T-helper 1 cell treated with Interleukin-12 subunit alpha and Interleukin-12 subunit beta and Interleukin-4 antibody, amounts not matched to agents 30 ng/mL and 1 ng/mL, for 36 hours (primary cell): ENCODE results near the gene KRT27. TPM values are rescaled to one million over a fixed set of nuclear protein-coding genes. Genes with fewer than 3 reads are reported as not detected.

Source experiments
- intact Hi-C: fragments of 100-400 bp; cut with micrococcal nuclease; formaldehyde crosslinking; loops from one replicate; pipeline ENCODE4 v1.15.1; 2024
- total RNA-seq: library from RNA; stranded (reverse); gene quantifications from 2 replicates; pipeline ENCODE4 v1.2.3, GENCODE V29; 2022

The KRT27 gene
- total RNA-seq, 1 donor from 2014 or later, result not detected

DNA sequence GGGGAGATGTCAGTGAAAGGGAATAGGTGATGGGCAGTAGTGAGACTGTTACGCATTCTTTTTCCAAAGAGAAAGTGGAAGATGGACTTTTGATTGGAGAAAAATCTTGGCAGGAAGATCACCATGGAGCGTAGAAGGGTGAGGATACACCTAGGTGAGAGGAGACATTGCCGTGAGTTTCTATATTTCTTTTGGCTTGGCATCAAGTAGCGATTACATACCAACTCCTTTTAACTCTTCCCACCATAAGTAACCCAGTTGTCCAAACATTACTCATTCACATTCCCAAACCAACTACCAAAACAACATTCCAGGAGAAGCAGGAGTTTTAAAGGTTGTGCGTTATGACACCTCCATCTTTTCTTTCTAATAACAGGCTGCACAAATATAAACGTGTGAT is 28.1 kb upstream of the KRT27 start:
- intact Hi-C loops, result no loop called here

DNA sequence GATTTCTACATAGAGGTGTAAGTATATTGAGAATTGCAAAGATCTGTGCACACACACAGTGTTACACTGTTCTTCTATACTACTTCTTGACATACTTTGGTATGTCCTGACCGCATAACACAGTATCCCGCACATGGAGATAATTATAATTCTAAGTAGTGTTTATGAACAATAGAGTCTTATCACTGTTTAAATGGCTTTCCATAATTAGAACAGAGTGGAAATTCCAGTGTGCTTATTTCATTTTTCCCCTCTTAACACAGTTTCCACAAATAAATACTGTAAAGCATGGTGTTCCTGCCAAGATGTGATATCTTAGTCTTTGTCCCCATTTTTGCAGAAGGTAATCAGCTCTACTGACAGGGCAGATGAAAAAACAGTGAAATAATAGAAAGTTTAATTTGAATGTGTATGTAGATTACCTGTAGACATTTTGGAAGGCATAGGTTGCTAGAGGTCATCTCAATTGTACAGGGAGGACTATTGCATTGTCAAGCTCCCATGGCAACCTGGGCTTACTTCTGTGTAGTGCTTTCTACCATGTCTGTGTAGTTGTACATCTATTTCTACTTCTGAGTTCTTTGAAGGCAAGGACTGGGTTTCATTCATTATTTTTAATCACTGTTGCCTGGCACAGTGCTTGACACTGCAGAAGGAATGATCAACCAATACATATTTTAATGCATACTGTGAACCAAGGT is 27.5 kb upstream of the KRT27 start:
- intact Hi-C loops, result no loop called here

DNA sequence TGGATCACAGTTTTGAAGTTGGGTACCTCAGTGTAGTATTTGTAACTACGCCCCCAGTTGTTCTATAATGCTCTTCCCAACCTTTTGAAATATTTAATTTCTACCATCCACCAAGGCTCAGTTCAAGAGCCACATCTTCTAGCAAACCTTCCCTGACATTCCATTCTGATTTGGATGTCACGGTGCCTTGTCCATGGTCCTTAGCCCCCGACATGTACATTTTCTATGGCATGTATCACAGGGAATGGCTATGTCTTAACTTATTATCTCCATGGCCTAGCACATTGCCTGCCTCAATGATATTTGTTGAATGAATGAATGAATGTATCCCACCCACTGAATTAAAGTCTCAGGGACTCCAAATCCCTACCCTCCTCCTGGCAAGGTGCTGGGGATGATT is 23.8 kb upstream of the KRT27 start:
- intact Hi-C loops, result no loop called here

DNA sequence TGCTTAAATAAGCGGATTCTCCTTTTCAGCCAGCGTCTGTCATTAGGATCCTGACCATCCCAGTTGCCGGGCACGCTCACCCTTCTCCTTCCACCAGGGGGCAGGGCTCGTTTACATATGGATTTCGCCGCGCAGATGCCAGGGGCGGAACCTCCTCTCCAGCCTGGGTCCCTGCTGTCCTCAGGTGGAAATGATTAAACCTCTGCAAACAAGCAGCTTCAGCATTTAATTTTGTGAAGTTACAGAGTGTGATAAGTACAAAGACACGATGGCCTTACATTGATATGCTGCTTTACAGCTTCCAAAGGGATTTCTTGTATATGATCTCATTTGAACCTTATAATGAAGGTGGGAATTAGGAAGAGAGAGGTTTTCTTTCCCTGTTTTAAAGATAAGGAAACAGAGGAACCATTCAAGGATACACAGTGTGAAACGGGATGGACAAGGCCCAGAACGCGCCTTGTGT is 21.3 kb upstream of the KRT27 start:
- intact Hi-C loops, result loop anchor here (1.0 to 5.0 kb wide), 7 partner anchors 54 to 859 kb away; no protein-coding TSS in a partner anchor

DNA sequence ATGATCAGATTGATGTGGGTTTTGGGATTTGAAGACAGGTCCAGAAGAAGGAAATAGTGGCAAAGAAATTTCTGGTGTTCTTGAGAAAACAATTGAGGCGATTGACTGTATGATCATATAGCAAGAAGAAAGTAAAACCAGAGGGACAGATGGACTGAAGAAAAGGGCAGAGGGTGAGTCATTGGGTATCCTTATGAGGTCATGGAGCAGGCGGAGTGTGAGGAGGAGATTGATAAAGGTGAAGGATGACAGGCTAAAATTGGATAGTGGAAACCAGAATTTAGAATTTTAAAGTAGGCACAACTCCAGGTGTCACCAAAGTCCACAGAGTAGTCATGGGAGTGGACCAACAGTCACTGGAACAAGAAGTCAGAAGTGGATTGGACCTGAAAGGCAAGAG is 18.8 kb upstream of the KRT27 start:
- intact Hi-C loops, result loop anchor here (5.0 kb wide), 2 partner anchors 56 to 444 kb away; no protein-coding TSS in a partner anchor

DNA sequence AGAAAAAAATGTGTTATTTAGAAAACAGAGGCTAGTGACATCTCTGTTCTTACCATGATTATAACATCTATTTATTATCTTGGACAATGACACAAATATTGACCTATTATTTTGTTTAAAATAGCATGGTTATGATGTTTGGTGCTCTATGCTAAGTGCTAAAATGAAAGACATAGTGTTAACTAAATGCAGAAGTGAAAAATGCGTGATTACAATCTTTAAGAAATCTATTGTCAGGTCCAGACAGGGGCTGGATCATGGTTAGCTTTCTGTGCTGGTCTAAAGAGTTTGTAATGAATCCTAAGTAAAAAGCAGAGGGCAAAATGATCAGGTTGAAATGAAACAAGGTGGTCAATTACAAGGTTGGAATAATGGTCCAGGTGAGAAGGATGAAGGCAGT is 18.0 kb upstream of the KRT27 start:
- intact Hi-C loops, result loop anchor here (5.0 kb wide), 2 partner anchors 57 to 443 kb away; no protein-coding TSS in a partner anchor

DNA sequence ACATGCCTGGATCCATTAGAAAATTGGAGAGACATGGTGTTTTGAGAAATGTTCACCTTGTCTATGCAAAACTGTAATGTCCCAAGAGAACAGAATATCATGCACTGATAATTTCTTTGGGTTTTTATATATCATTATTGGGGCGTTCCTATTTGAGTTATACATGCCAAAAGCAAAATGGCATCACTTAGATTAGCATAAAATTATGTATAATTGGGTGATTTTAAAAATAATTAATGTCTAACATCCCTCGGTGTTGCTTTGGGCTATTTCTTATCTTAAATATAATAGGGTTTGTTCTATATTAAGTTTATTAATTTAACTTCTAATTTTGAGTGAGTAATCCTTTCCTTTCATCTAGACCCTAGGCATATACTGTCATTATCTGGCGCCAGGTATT is 17.5 kb upstream of the KRT27 start, which contains the start of gene KRT28:
KRT28 (minus strand) TSS at position 101 of the 400 bp plus-strand sequence; CDS start at position 35, 66 bp downstream.
- intact Hi-C loops, result loop anchor here (5.0 kb wide), 2 partner anchors 57 to 443 kb away; no protein-coding TSS in a partner anchor

DNA sequence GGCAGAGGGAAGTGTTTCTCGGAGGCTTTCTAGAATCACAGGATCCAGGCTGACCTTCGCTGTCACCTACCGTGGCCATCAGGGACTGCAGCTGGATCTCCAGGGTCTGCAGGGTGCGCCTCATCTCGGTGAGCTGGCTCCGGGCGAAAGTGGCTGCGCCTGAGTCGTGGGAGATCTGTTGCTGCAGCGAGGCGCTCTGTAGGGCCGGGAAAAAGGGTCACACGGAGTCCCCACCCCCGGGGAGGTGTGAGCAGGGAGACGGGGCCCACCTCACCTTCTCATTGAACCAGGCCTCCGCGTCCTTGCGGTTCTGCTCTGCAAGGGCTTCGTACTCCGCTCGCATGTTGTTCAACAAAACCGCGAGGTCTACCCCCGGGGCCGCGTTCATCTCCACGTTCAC is 14.5 kb upstream of the KRT27 start:
- intact Hi-C loops, result no loop called here

DNA sequence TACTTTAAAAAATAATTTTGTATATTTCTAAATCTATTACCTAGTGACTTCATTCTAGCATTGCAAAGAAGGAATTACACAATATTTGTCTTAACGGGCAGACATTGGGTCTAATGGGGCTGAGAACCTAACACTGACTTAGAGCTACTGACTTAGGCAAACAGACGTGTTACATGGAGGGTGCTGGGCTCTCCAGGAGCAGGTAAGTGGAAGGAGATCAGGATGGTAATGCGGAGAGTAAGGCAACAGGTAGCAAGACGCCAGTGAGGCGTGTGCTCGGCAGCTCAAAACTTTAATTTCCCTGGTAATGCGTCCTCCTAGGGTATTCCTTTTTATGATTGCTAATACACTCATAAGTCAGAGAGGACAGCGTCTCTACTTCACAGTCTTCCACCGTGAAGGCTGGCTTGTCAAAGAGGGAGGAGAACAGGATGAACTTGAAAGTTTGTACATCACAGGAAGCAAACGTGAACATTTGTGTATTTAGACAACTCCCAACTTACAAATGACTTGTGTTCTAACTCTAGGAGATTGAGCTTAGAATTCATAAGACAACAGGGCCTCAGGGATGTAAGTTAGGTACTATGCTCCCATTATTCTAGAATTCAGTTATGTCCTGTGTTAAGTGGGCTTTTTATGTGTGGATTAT is 12.8 kb upstream of the KRT27 start:
- intact Hi-C loops, result no loop called here

DNA sequence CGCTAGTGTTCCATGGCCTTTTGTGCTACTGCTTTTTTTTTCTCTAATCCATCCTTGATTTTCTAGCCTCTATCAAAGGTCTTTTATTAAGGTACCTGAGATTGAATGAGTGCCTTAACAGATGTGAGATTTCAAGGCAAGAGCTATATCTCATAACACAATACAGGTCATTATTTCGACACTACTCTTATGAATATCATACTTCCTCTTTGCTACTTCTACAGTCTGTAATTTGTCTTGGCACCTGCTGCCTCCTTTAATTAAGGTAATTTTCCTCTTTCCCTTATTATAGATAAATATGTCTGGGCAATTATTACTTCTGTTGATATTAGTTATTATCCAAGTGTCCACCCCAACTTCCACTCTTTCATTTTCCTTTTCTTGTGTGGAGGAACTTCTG is 12.1 kb upstream of the KRT27 start:
- intact Hi-C loops, result no loop called here

DNA sequence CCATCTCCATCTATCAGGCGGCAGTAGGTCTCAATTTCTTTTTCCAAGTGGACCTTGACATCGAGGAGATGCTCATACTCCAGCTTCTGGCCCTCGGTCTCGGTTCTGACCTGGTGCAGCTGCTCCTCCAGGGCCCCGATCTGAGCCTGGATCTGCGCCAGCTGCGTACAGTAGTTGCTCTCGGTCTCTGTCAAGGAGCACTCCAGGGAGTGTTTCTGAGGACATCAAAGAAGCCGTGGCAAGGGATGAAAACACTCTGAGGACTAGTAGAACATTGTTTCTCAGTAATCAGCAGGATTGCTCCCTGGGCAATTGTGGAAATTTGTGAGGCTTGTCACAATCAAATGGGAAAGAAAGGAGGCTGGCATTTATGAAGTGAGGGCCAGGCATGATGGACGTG is 11.5 kb upstream of the KRT27 start:
- intact Hi-C loops, result no loop called here

DNA sequence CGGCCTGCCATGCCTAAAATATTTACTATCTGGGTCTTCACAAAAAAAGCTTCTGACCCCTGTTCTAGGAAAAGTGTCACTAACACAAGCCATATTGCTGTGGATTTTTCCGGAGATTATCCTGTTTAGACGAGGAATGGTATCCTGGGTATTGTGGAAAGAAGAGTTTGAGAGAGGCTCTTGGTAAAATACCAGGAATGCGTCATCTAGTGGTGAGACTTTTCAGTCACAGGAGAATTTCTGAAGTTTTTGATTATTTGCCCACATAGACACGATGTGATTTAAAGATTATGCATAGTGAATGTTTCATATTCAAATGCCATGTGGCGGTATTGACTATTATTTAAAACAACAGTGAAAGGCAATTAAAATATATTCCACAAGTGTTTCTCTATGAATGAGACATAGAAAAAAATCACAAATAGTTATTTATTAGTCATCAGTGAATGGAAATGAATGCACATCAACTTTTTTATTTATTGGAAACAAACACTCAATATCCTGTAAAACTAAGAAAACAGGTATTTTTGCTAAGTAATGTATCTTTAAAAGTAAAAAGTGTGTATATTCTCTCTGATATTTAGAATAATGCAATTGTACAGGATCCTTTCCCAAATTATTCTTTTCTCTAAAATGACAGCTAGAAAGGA is 9.6 kb upstream of the KRT27 start:
- intact Hi-C loops, result loop anchor here (1.0 kb wide), 1 partner anchor 172 kb away; no protein-coding TSS in a partner anchor

DNA sequence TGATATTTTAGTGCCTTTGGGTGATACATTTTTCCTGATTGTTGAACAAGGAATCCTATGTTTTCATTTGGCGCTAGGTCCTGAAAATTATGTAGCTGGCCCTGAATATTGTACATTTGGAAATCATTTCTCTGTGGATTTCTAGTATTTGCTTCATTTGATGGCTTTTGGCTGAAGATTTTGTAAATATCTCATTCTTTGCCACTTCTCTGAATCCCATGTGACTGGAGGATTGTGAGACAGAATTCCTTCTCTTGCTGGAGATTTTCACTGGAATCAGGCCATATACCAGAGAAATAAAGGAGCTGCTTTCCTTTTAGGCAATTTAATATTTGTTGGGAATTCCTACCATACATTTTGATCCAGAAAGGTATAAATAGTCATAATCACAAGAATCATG is 8.8 kb upstream of the KRT27 start:
- intact Hi-C loops, result no loop called here

DNA sequence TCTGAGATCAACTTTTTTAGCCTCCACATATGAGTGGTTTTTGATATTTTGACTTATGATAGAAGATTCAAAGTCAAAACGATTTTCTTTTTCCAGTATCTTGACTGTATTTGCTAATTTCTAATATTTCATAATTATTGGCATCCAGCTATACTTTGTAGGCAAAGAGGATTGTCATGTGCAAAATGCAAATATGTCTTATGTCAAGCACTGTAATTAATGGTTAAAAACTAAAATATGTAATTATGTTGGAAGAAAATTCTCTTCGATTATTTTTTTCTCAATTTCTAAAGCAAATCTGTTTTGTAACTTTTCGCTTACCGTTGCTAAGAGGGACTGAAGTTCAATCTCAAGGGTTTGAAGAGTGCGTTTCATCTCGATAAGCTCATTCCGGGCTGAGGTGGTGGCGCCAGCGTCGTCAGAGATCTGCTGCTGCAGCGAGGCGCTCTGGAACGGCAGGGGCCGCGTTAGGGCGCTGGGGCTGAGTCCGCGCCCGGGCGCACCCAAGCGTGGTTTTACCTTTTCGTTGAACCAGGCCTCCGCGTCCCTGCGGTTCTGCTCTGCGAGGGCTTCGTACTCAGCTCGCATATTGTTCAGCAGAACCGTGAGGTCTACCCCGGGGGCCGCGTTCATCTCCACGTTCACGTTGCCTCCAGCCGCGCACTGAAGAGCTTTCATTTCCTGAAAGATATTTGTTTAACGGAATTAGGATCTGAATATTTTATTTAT is 3.0 kb downstream of the KRT27 start:
- intact Hi-C loops, result no loop called here

DNA sequence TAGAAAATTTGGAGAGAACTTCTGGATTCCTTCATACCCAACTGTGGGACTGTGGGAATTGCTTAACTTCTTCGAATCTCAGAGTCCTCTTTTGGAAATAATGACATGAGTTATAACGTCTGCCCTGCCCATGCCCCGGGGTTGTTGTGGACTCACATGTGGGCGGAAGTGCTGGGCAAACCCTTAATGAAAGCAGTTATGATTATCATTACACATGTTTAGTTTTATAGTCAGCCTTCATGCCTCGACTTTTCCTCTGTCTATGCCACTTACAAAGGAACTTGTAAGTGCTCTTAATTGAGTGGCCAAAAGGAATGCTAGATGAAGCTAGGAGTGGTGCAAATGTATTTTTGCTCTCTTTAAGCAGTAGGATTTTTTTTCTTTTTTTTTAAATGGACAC is 3.9 kb downstream of the KRT27 start:
- intact Hi-C loops, result no loop called here

DNA sequence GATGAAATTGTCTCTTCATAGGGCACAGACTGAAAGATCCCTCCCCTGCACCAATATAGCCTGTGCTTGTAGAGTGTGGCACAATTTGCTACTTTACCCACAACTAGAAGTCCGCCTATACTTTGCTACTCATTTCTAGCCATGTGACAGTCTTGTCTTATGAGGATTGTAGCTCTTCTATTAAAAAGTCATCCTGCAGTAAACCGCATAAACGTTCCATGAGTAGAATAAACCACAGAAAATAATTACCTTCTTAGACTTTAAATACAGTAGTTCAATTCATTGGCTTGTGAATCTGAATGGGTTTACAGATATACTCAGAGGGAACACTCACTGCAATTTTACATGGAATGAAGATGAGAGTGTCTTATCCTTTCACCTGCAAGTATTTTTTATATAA is 4.4 kb downstream of the KRT27 start:
- intact Hi-C loops, result no loop called here

DNA sequence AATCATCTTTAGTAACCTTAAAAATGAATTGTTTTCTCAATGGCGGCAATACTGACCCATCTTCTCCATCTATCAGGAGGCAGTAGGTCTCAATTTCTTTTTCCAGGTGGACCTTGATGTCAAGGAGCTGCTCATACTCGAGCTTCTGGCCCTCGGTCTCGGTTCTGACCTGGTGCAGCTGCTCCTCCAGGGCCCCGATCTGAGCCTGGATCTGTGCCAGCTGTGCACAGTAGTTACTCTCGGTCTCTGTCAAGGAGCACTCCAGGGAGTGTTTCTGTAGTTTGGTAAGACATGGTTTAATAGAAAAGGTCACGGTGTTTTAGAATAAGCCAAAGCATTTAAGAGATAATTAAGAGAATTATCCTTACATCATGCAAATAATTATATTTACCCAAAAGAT is 4.9 kb downstream of the KRT27 start:
- intact Hi-C loops, result no loop called here

DNA sequence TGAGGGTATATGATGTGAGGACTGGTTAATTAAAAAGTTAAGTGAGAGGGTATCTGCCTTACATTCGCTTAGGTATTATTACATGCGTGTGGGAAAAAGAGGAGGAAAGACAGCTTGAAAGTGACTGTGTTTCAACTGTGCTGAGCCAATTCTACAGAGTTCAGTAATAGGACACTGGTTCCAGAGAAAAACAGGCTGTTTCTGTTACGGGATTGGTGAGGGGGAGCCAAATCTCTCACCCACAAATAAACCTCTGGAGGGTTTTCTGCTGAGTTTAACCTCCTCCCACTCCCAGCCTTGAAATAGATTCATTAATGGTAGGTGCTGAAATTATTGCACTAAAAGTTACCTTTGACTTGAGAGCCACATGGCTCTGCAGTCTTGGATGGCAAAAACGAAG is 6.4 kb downstream of the KRT27 start:
- intact Hi-C loops, result no loop called here

DNA sequence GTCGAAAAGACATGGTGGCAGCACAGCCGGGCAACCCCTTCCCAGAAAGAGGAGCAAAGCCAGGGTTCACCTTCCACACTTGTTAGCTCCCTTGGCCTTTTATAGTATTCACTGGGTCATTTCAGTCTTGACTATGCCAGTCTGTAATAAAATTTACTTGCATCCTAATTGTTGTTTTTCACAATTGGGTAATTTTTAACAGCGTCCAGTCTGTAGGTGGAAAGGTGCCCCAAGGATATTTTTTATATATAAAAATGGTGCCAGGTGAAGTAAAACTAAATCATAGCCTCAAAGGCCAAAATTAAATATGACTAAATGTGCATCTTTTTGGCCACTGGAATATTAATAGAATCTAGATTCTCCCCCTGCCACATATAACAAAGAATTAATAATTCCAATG is 10.2 kb downstream of the KRT27 start, which contains the start of gene KRT26:
KRT26 (minus strand) TSS at position 101 of the 400 bp plus-strand sequence; CDS start at position 13, 88 bp downstream.
- intact Hi-C loops, result no loop called here

DNA sequence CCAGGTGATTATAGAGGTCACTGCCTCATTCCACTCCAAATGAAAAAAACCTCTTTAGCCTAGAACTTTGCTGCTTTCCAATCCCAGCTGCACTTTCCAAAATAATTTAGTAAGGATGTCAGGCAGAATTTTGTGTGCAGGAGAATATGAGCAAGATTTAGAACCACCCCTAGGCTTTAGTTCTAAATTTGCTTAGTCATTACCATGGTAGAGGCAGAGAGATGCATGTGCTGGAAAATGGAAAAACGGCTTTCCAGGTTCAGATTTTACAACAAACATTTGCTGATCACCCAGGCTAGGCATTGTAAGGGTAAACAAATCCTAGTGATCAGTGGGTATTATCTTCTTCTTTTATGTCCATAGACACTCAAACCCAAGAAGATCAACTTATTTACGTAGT is 16.7 kb downstream of the KRT27 start:
- intact Hi-C loops, result no loop called here

DNA sequence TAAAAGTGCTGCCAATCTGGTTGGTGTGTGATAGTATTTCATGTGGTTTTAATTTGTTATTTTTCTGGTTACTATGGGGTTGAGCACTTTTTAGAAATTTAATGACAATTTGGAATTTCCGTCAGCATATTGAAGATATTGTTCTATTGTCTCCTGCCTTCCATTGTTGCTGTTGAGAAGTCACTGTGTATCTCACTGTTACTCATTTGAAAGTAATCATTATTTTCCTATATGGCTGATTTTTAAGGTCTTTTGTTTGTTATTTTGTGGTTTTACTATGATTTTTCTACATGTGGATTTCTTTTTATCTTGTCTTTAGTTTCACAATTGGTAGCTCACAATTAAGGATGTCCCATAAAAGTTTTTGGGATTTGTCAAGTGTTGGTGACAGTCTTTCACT is 18.6 kb downstream of the KRT27 start:
- intact Hi-C loops, result no loop called here
